ENCODE results near the gene NPAS3. TPM values are rescaled to one million over a fixed set of nuclear protein-coding genes. Genes with fewer than 3 reads are reported as not detected.

NPAS3 gene
- polyA plus RNA-seq, 2 of the 4 experiments (the other 2 are of a cell fraction) = not detected

- H3K9me3 ChIP-seq = no peaks in the 10 kb centered on the region
- FAIRE-seq = no peak
- 32% methylated on average over 3 of the region's 3 CpGs for WGBS (ENCODE audit: missing lambda C conversion rate)
- H3K4me3 ChIP-seq = no peak overlapping the region
- CTCF ChIA-PET = no interaction called here
- no peak overlapping the region for H3K27ac ChIP-seq
- POLR2A ChIA-PET = no interaction called here
- H3K4me2 ChIP-seq = no peak overlapping the region
- H3K4me1 ChIP-seq = no peaks in the 10 kb centered on the region
- no peak for TF ChIP-seq CBX8 (IDR thresholded peaks at IDR 0.05)
- no peak for TF ChIP-seq ZNF302 (CRISPR knock-in tag; IDR thresholded peaks at IDR 0.05)
- TF ChIP-seq MAX (IDR thresholded peaks at IDR 0.05) = no peak
- no peak for TF ChIP-seq E2F6 (IDR thresholded peaks at IDR 0.05; ENCODE audit: borderline replicate concordance, low read depth)
- TF ChIP-seq KDM5A (IDR thresholded peaks at IDR 0.05) = no peak
- TF ChIP-seq RCOR1 (IDR thresholded peaks at IDR 0.05; ENCODE audit: low read depth, low read length) = no peak
- TF ChIP-seq RFX5 (IDR thresholded peaks at IDR 0.05) = no peak
- TF ChIP-seq SREBF2 (IDR thresholded peaks at IDR 0.05) = no peak
- no peak for DNase-seq (ENCODE audit: low read depth in 1 of 2, low spot score in 1 of 2)
- no peak for ATAC-seq
Measured at GRCh38 chr14:33734387-33734786, 795.7 kb downstream of the NPAS3 start.

GRCh38 chr14:33736299-33736825 is 797.7 kb downstream of the NPAS3 start:
- no peak for FAIRE-seq
- ChIA-PET CTCF (interaction anchor here (0.8 to 2.4 kb wide), 3 partner anchors 8 to 667 kb away, joined by 3 to 8 read pairs (median 3); no protein-coding TSS in a partner anchor), POLR2A (no interaction called here)
- no peak for ATAC-seq
- H3K4me1 ChIP-seq = no peaks in the 10 kb centered on the region
- TF ChIP-seq JUN (IDR thresholded peaks at IDR 0.05) (no peak), EHF (CRISPR knock-in tag; IDR thresholded peaks at IDR 0.05) (no peak), HOXA7 (CRISPR knock-in tag; IDR thresholded peaks at IDR 0.05) (no peak), HES2 (IDR thresholded peaks at IDR 0.05) (no peak), ZNF302 (CRISPR knock-in tag; IDR thresholded peaks at IDR 0.05) (no peak), TFCP2L1 (CRISPR knock-in tag; IDR thresholded peaks at IDR 0.05) (no peak), HOXB13 (CRISPR knock-in tag; IDR thresholded peaks at IDR 0.05; ENCODE audit: low read depth) (no peak), RAD21 (conservative IDR thresholded peaks at IDR 0.05 in 1 of 2, IDR thresholded peaks at IDR 0.05 in 1 of 2) (no peak), NPAS2 (CRISPR knock-in tag; IDR thresholded peaks at IDR 0.05; ENCODE audit: borderline replicate concordance) (no peak), HMGXB4 (CRISPR knock-in tag; IDR thresholded peaks at IDR 0.05; ENCODE audit: borderline replicate concordance) (no peak), JUNB (IDR thresholded peaks at IDR 0.05) (no peak), CHD4 (IDR thresholded peaks at IDR 0.05; ENCODE audit: borderline replicate concordance) (no peak), EHMT2 (IDR thresholded peaks at IDR 0.05; ENCODE audit: low read depth) (no peak), POLR2AphosphoS2 (conservative IDR thresholded peaks at IDR 0.05; ENCODE audit: low read length) (no peak), ZC3H11A (IDR thresholded peaks at IDR 0.05) (no peak), ZSCAN20 (CRISPR knock-in tag; IDR thresholded peaks at IDR 0.05) (no peak), RNF2 (IDR thresholded peaks at IDR 0.05; ENCODE audit: borderline replicate concordance, low read depth) (no peak), ATOH8 (CRISPR knock-in tag; IDR thresholded peaks at IDR 0.05; ENCODE audit: low read depth) (no peak)
- no peak overlapping the region for H3K27ac ChIP-seq
- H3K9me3 ChIP-seq = no peaks in the 10 kb centered on the region
- 46% methylated on average over 3 of the region's 3 CpGs for WGBS (ENCODE audit: missing lambda C conversion rate)
- no peak overlapping the region for H3K4me3 ChIP-seq
- H3K4me2 ChIP-seq = no peak overlapping the region
- no peak for DNase-seq (ENCODE audit: low read depth in 1 of 2, low spot score in 1 of 2)

Data from A549 (cell line).